HepG2 (cell line): Measurements from ENCODE around the gene CGB5.

Experiments
- CENPX ChIP-seq: sonication (generic); formaldehyde crosslinking; IDR thresholded peaks from 2 replicates; pipeline ENCODE4 v1.9.0; 2021; ENCODE audit warnings: mild to moderate bottlenecking, missing genetic modification reagents, moderate library complexity
- GPN1 ChIP-seq: sonication (generic); formaldehyde crosslinking; IDR thresholded peaks from 2 replicates; pipeline ENCODE4 v1.5.1; 2020; ENCODE audit warnings: missing genetic modification reagents, borderline replicate concordance
- JUND ChIP-seq: sonication (generic); formaldehyde crosslinking; IDR thresholded peaks from 2 replicates; pipeline ENCODE4 v1.8.0; 2022; ENCODE audit warnings: mild to moderate bottlenecking, missing genetic modification reagents
- NR3C1 ChIP-seq: sonication (generic); formaldehyde crosslinking; IDR thresholded peaks from 2 replicates; pipeline ENCODE4 v1.4.0; 2020; ENCODE audit warnings: missing genetic modification reagents
- SALL2 ChIP-seq: sonication (generic); formaldehyde crosslinking; IDR thresholded peaks from 2 replicates; pipeline ENCODE4 v1.8.1; 2023; ENCODE audit warnings: mild to moderate bottlenecking, missing genetic modification reagents, inconsistent platforms
- SUZ12 ChIP-seq: fragments of 150-350 bp; IDR thresholded peaks from 2 replicates; pipeline ENCODE4 v1.6.1; 2014; ENCODE audit warnings: low read depth, low read length
- TBP ChIP-seq: sonication (generic); formaldehyde crosslinking; IDR thresholded peaks from 2 replicates; pipeline ENCODE4 v1.5.0; 2020; ENCODE audit warnings: missing genetic modification reagents
- ZNF326 ChIP-seq: sonication (generic); formaldehyde crosslinking; IDR thresholded peaks from 2 replicates; pipeline ENCODE4 v1.4.0; 2020; ENCODE audit warnings: missing genetic modification reagents, borderline replicate concordance
- ZNF883 ChIP-seq: sonication (generic); formaldehyde crosslinking; IDR thresholded peaks from 2 replicates; pipeline ENCODE4 v1.5.1; 2020; ENCODE audit warnings: mild to moderate bottlenecking, missing genetic modification reagents; ENCODE audit errors: not compliant biosample characterization
- TF ChIP-seq, protein P1 (sequence below): sonication (generic); formaldehyde crosslinking; IDR thresholded peaks from 2 replicates; pipeline ENCODE4 v1.5.0; 2020; ENCODE audit warnings: mild to moderate bottlenecking, missing genetic modification reagents, moderate library complexity

GRCh38 chr19:49010453-49010852 lies 33.2 kb upstream of the CGB5 start:
- TF ChIP-seq ZNF883 (CRISPR knock-in tag) (no peak), GPN1 (CRISPR knock-in tag) (no peak), SUZ12 (no peak), TBP (CRISPR knock-in tag) (no peak), ZNF326 (CRISPR knock-in tag) (no peak), SALL2 (CRISPR knock-in tag) (no peak), JUND (CRISPR knock-in tag) (no peak), NR3C1 (CRISPR knock-in tag) (no peak), CENPX (CRISPR knock-in tag) (no peak)
- TF ChIP-seq, protein P1, sequence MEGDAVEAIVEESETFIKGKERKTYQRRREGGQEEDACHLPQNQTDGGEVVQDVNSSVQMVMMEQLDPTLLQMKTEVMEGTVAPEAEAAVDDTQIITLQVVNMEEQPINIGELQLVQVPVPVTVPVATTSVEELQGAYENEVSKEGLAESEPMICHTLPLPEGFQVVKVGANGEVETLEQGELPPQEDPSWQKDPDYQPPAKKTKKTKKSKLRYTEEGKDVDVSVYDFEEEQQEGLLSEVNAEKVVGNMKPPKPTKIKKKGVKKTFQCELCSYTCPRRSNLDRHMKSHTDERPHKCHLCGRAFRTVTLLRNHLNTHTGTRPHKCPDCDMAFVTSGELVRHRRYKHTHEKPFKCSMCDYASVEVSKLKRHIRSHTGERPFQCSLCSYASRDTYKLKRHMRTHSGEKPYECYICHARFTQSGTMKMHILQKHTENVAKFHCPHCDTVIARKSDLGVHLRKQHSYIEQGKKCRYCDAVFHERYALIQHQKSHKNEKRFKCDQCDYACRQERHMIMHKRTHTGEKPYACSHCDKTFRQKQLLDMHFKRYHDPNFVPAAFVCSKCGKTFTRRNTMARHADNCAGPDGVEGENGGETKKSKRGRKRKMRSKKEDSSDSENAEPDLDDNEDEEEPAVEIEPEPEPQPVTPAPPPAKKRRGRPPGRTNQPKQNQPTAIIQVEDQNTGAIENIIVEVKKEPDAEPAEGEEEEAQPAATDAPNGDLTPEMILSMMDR (CRISPR knock-in tag), result no peak
